B cell (primary cell): ENCODE data around the gene MSLN. TPM values are rescaled to one million over a fixed set of nuclear protein-coding genes. Genes with fewer than 3 reads are reported as not detected.

Experiments
- ATAC-seq: fragments of 200-7000 bp; cut with Tn5 transposase; one replicate; pipeline ENCODE4 v1.10.0; 2021; ENCODE audit warnings: low read depth, mild to moderate bottlenecking, moderate number of reproducible peaks, moderate library complexity
- CTCF ChIA-PET: fragments of 350-600 bp; sonication (Branson Sonifier 250); formaldehyde crosslinking; loops from one replicate; lab custom pipeline; 2021; ENCODE audit warnings: antibody characterized with exemption, inconsistent platforms; lab: Charles Lee
- POLR2A ChIA-PET: fragments of 350-600 bp; sonication (Branson Sonifier 250); formaldehyde crosslinking; loops from one replicate; lab custom pipeline; 2021; ENCODE audit warnings: antibody characterized with exemption; lab: Charles Lee
- DNase-seq: peaks from one replicate; pipeline ENCODE4 v3.0.0; 2013
- H2AFZ ChIP-seq: 2 replicates; pipeline ENCODE4 v1.6.1; 2012; ENCODE audit warnings: mild to moderate bottlenecking, low read depth, low read length; ENCODE audit not compliant: insufficient read depth, poor library complexity, severe bottlenecking
- H3K27ac ChIP-seq, 2 donors: 1 replicate in 1 of 2; 2 replicates in 1 of 2; pipeline ENCODE4 v1.5.1; 2012 to 2013; ENCODE audit warnings: low read length in 2 of 2, mild to moderate bottlenecking in 2 of 2, moderate library complexity in 1 of 2
- H3K27me3 ChIP-seq, 4 experiments: fragments of 200-600 bp in 1 of 4; sonication (generic) in 1 of 4; replicated peaks in 1 of 4; 1 replicate in 2 of 4; 2 replicates in 2 of 4; pipeline versions ENCODE4 v1.6.1 to v1.7.0; 2013 to 2016; ENCODE audit warnings: low read length in 3 of 4, mild to moderate bottlenecking in 2 of 4, mixed read lengths in 1 of 4, moderate library complexity in 1 of 4; ENCODE audit not compliant: insufficient read depth in 4 of 4, control insufficient read depth in 3 of 4; ENCODE audit errors: control extremely low read depth in 1 of 4
- H3K36me3 ChIP-seq, 2 experiments: replicated peaks in 1 of 2; 1 replicate in 1 of 2; 2 replicates in 1 of 2; pipeline versions ENCODE4 v1.6.1 to v1.7.1; 2013; ENCODE audit warnings: low read length in 1 of 2; ENCODE audit not compliant: insufficient read depth in 2 of 2, control insufficient read depth in 1 of 2; ENCODE audit errors: control extremely low read depth in 1 of 2, extremely low read depth in 1 of 2
- H3K4me1 ChIP-seq, 2 donors: fragments of 200-600 bp in 1 of 2; sonication (generic) in 1 of 2; 1 replicate in 1 of 2; 2 replicates in 1 of 2; pipeline versions ENCODE4 v1.5.1 to v1.6.1; 2013 to 2017; ENCODE audit warnings: low read length in 2 of 2; ENCODE audit not compliant: control insufficient read depth in 2 of 2, insufficient read depth in 2 of 2
- H3K4me2 ChIP-seq: replicated peaks from 2 replicates; pipeline ENCODE3; 2012; ENCODE audit warnings: mild to moderate bottlenecking, low read depth, low read length; ENCODE audit not compliant: poor library complexity, severe bottlenecking
- H3K4me3 ChIP-seq, 5 experiments: fragments of 200-600 bp in 1 of 5; sonication (generic) in 1 of 5; 1 replicate in 3 of 5; 2 replicates in 2 of 5; pipeline versions ENCODE4 v1.5.1 to v1.7.0; 2011 to 2016; ENCODE audit warnings: low read length in 4 of 5, mild to moderate bottlenecking in 4 of 5, low read depth in 2 of 5, control low read depth in 1 of 5, moderate library complexity in 1 of 5; ENCODE audit not compliant: insufficient read depth in 1 of 5; ENCODE audit errors: control extremely low read depth in 1 of 5, extremely low read depth in 1 of 5
- H3K79me2 ChIP-seq: fragments of 200-600 bp; sonication (generic); one replicate; pipeline ENCODE4 v1.6.0; 2016; ENCODE audit warnings: low read length; ENCODE audit not compliant: control insufficient read depth, insufficient read depth
- H3K9ac ChIP-seq: fragments of 200-600 bp; sonication (generic); 2 replicates; pipeline ENCODE4 v1.6.1; 2017; ENCODE audit warnings: mild to moderate bottlenecking, low read length, moderate library complexity
- H3K9me3 ChIP-seq, 3 donors: one replicate each; pipeline versions ENCODE4 v1.6.1 to v1.7.1; 2013; ENCODE audit warnings: low read length in 2 of 3; ENCODE audit not compliant: control insufficient read depth in 2 of 3, insufficient read depth in 1 of 3; ENCODE audit errors: control extremely low read depth in 1 of 3
- H4K20me1 ChIP-seq: 2 replicates; pipeline ENCODE4 v1.6.0; 2012; ENCODE audit warnings: mild to moderate bottlenecking, low read length; ENCODE audit not compliant: insufficient read depth, control insufficient read depth, poor library complexity, severe bottlenecking
- H3K27ac Mint-ChIP-seq: one replicate; pipeline ENCODE4 v1.8.0; 2021; ENCODE audit warnings: mixed read lengths
- H3K27me3 Mint-ChIP-seq: one replicate; pipeline ENCODE4 v1.8.0; 2021; ENCODE audit warnings: mixed read lengths
- H3K4me1 Mint-ChIP-seq: one replicate; pipeline ENCODE4 v1.8.0; 2021; ENCODE audit warnings: mixed read lengths
- H3K4me3 Mint-ChIP-seq: one replicate; pipeline ENCODE4 v1.8.0; 2021; ENCODE audit warnings: mixed read lengths
- H3K9me3 Mint-ChIP-seq: one replicate; pipeline ENCODE4 v1.8.0; 2022; ENCODE audit warnings: mixed read lengths; ENCODE audit not compliant: insufficient read depth
- CTCF ChIP-seq: fragments of 200-600 bp; IDR thresholded peaks from one replicate; pipeline ENCODE4 v1.8.0; 2022; ENCODE audit warnings: antibody characterized with exemption, mild to moderate bottlenecking
- EZH2 ChIP-seq: IDR thresholded peaks from 2 replicates; pipeline ENCODE4 v1.6.1; 2012; ENCODE audit warnings: borderline replicate concordance, low read depth, mild to moderate bottlenecking, moderate library complexity, low read length; ENCODE audit not compliant: insufficient read depth, poor library complexity, severe bottlenecking
- WGBS: methylation state at CpG from one replicate; pipeline ENCODE4 v1.1.5; 2013; ENCODE audit warnings: missing lambda C conversion rate; ENCODE audit not compliant: insufficient coverage; 5-methylcytosine and 5-hydroxymethylcytosine counted together
- intact Hi-C: fragments of 100-400 bp; cut with micrococcal nuclease; formaldehyde crosslinking; loops from one replicate; pipeline ENCODE4 v1.10.0; 2022
- polyA plus RNA-seq: library from polyadenylated mRNA; depleted of rRNA; stranded (reverse); fragments of >200 nt; gene quantifications from 2 replicates; pipeline ENCODE4 v1.2.3, GENCODE V29; 2012
- total RNA-seq, 2 donors: library from RNA; stranded (reverse); fragments of 120-200 nt in 1 of 2; gene quantifications; 1 replicate in 1 of 2; 2 replicates in 1 of 2; pipeline versions ENCODE4 v1.2.3 to v1.2.4, GENCODE V29; 2013 to 2022

MSLN gene
- total and polyA plus RNA-seq, 2 donors (not counting 1 experiment from before 2014, with no cell fraction given) = not detected

GRCh38 chr16:743794-744500 lies 16.6 kb upstream of the MSLN start:
- Histone ChIP-seq H3K79me2 (peaks cover 16% of the 10 kb centered on the region), H3K4me3 (no peak overlapping the region), H3K9ac (no peak overlapping the region), H2AFZ (no peak overlapping the region), H3K36me3 (no peaks in the 10 kb centered on the region), H3K9me3 (no peaks in the 10 kb centered on the region), H3K27ac (no peak overlapping the region), H4K20me1 (peaks cover 9% of the 10 kb centered on the region), H3K4me1 (peaks cover 12 to 18% of the 10 kb centered on the region in 2 donors), H3K27me3 (no peaks in the 10 kb centered on the region), H3K4me2 (no peak overlapping the region)
- Mint-ChIP-seq H3K4me3 (no peak overlapping the region), H3K27ac (no peak overlapping the region), H3K9me3 (no peaks in the 10 kb centered on the region), H3K4me1 (peaks cover 10% of the 10 kb centered on the region), H3K27me3 (no peaks in the 10 kb centered on the region)
- TF ChIP-seq EZH2 (no peak), CTCF (peak; percentile 39)
- CTCF ChIA-PET = interaction anchor here (0.9 to 5.9 kb wide), 4 partner anchors 23 to 41 kb away, joined by 3 to 26 read pairs (median 8); partner anchors contain the start of genes ANTKMT and METRN
- ATAC-seq (no peak), DNase-seq (peak; percentile 27)
- POLR2A ChIA-PET = no interaction called here
- WGBS = 88% methylated on average over 19 of the region's 21 CpGs
- intact Hi-C loops = no loop called here

GRCh38 chr16:745739-746138 lies 14.8 kb upstream of the MSLN start:
- Mint-ChIP-seq H3K27me3 (no peaks in the 10 kb centered on the region), H3K9me3 (no peaks in the 10 kb centered on the region), H3K4me3 (no peak overlapping the region), H3K4me1 (no peaks in the 10 kb centered on the region), H3K27ac (no peak overlapping the region)
- no peak for DNase-seq
- Histone ChIP-seq H3K27me3 (no peaks in the 10 kb centered on the region), H3K27ac (no peak overlapping the region), H3K79me2 (peaks cover under 1% of the 10 kb centered on the region), H3K4me1 (peaks cover 0 to 4% of the 10 kb centered on the region in 2 donors), H4K20me1 (no peaks in the 10 kb centered on the region), H2AFZ (no peak overlapping the region), H3K4me3 (no peak overlapping the region), H3K9ac (no peak overlapping the region), H3K36me3 (no peaks in the 10 kb centered on the region), H3K4me2 (no peak overlapping the region), H3K9me3 (no peaks in the 10 kb centered on the region)
- no peak for TF ChIP-seq EZH2
- no peak for TF ChIP-seq CTCF
- intact Hi-C loops = no loop called here
- ATAC-seq = no peak
- ChIA-PET CTCF (interaction anchor here (2.9 to 5.9 kb wide), 2 partner anchors 25 to 39 kb away, joined by 6 to 26 read pairs; partner anchors contain the start of gene ANTKMT), POLR2A (no interaction called here)
- 20% methylated on average over 8 of the region's 14 CpGs for WGBS
